Left kidney (tissue), 2 donors: ENCODE measurements around the gene PDE5A. TPM values are rescaled to one million over a fixed set of nuclear protein-coding genes. Genes with fewer than 3 reads are reported as not detected.
A peak's percentile ranks its signal among the peaks of the same experiment; 100 is the strongest.

Source experiments
- DNase-seq: peaks from one replicate; pipeline ENCODE4 v3.0.0-alpha.2; 2013
- polyA plus RNA-seq: library from polyadenylated mRNA; unstranded; fragments of 120-200 nt; gene quantifications from one replicate; pipeline ENCODE4 v1.2.1, GENCODE V29; 2013; ENCODE audit not compliant: insufficient read length

The PDE5A gene
- polyA plus RNA-seq, 1 donor, result 56.0 TPM

GRCh38 chr4:119587796-119588195, 40.8 kb downstream of the PDE5A start:
- no peak for DNase-seq

- no peak for DNase-seq
These were observed 42.8 kb downstream of the PDE5A start for GRCh38 chr4:119585771-119586170.

- no peak for DNase-seq
These were observed 47.3 kb downstream of the PDE5A start for GRCh38 chr4:119581190-119581873.

- no peak for DNase-seq
These were observed 48.3 kb downstream of the PDE5A start for GRCh38 chr4:119580293-119580692.

- DNase-seq, result no peak
These were observed 48.8 kb downstream of the PDE5A start for GRCh38 chr4:119579823-119580222.

DNA sequence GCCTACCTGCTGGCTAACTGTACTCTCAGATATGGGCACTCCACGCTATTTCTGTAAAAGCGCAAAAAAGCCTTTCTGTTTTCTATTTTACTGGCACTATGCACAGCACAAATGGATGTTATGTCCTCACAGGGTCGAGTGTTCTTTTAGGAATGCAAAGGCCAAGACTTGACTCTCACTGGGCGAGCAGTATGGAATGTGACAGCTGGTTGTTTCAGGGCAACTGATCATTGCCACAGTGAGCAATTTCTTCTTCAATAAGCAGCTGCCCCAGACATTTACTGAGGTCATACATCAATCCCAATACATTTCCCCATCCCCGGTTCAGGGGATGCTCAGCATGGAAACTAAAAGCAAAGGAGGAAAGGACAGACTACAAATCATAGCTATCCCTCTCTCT, 58.2 kb downstream of the PDE5A start:
- no peak for DNase-seq

- no peak for DNase-seq
These were observed 64.5 kb downstream of the PDE5A start for GRCh38 chr4:119564106-119564505.

GRCh38 chr4:119559044-119559647, 69.5 kb downstream of the PDE5A start:
- peak; percentile 59 for DNase-seq

DNA sequence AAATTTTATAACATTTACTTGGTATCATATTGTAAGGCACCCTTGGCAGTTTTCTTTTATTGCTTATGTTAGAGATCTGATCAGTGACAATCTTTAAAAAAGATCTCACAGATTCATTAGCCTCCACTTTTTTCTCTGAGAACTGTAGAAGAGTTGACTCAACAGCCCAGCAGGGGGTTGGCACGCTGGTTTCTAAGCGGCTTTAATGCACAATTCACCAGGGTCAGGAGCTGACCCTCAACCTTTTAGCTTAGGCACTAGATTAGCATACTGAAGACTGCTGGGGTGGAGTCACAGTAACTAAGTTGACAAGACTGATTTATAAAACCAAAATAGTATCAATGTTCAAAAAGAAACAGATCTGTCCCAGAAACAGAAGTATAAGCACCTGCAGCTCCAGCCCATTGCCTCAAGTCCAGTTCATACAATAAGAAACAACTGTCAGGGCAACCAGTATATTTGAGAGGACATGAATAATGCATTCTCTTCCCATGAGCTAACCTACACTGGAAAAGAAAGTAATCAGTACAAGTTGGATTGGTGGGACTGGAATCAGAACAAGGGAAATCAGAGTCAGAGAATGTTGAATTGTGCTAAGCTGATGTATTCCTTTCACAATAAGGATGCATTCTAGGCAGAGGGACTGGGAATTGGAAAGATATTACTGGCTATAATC, 77.6 kb downstream of the PDE5A start:
- DNase-seq, result no peak

DNA sequence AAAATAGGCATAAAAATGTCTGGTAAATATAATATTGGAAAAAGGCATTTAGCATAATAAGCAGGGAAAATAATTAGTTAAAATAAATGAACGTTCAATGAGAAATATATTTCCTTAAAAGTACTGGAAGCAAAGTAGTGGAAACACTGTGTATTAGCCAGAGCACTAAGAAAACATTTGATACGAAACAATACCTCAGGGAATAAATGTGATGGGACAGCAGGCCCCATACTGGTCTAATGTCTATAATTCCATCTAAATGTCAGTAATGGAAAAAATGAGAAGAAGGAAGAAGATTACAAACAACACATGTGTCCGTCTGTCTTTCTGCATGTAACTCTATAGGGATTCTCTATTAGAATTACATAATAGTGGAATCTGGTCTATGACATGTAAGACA, 79.0 kb downstream of the PDE5A start:
- no peak for DNase-seq

DNA sequence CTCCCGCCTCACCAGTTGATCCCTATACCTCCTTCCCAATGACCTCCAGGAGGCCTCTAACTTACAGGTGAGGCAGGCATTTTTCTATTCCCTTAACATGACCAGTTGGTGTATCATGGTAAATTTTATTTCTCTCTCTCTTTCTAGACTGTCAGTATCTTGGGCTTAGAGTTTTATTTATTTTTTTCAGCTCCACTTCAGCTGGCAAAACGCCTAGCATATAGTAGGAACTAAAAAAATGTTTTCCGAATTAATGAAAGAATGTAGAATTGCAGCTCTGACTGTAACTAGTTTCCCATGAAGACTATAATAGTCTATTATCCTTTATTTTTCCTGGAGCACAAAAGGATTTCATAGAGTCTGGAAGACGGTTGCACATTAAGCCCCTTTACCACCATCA, 84.8 kb downstream of the PDE5A start:
- DNase-seq, result no peak

- DNase-seq, result no peak
These were observed 85.4 kb downstream of the PDE5A start for GRCh38 chr4:119543187-119543586.

GRCh38 chr4:119540249-119540648, 88.4 kb downstream of the PDE5A start:
- DNase-seq, result no peak

DNA sequence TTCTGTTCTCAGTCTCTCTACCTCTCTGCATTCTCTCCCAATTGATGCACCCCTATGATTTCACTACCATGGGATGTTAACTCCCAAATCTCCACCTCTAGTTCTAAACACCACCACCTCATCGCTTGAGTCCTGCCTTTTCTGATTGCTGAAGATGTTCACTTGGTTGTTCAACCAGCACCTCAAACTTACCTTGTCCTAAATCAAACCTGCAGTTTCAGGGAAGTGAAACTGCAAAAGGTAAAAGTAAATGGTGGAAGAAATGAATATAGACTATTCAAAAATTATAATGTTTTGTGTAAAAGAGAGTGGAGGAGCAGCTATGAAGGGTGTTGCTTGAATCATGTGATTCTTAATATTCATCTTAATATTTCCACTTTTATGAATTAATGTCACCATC, 91.0 kb downstream of the PDE5A start:
- no peak for DNase-seq

DNA sequence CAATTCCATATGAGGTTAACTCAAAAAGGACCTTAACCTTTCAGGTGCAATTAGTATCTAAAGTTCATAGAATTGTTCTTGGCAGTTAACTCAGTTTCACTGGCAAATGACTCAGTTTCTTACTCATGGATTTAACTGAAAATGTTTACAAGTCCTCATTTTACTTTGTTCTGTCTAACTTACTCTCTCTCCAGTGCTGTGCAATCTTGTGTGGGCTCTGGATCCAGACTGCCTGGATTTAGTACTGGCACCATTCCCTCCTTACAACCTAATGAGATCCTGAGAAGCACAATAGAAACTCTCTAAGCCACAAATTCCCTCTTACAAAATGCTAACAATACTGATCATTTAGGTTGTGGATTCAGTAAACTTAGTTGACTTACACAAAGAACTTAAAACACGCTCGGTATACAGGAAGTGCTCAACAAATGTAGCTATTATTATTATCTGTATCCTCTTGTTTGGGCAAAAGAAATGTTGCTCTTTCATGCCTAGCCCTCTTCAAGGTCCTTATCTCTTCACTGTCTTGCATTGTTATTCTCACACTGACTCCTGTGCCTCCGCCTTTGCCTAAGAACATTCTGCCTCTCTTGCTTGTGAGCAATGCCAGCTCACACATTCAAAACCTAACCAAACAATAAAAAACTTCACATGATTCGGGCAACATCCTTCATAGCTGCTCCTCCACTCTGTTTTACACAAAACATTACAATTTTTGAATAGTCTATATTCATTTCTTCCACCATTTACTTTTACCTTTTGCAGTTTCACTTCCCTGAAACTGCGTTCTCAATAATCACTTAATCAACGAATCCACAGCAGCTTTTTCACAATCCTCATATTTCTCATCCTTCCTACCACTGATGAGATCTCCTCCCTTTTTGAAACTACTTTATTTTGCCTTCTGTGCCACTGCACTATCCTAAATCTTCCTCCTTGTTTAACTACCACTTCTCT, 91.8 kb downstream of the PDE5A start:
- DNase-seq, result no peak

GRCh38 chr4:119532319-119532718, 96.3 kb downstream of the PDE5A start:
- no peak for DNase-seq

GRCh38 chr4:119529788-119530187, 98.8 kb downstream of the PDE5A start:
- DNase-seq, result no peak

DNA sequence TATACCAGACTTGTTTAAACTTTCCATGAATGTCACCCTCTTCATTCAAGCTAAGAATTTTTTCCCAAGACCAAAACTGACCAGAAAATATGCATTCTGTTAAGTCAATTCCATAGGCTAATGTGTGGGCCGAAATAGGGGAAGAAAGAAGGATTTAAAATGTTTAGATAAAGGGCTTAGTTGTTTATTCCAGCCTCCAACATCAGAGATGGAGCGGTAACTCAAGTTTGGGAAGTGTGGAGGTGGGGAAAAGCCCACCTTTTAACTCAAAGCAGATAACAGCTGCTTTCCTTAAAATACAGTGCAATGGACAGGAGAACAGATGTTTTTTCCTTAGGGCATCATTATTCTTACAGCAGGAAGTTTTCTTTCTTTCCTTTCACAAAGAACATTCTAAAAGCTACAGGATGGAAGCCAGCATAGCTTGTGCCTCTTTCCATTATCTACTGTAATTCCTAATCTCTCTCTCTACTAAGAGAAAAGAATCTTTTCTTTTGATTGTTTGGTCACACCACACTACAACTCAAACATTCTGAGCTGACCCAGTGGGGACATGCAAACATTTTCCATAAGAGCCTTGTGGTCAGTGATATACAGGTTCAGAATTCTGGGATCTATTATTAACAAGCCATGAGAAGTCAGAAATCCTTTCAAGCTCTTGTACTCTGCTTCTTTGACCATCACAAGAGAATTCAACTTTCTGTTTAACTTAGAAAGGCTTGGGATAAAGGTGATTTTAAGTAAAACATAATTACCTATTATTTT, 101.6 kb downstream of the PDE5A start:
- no peak for DNase-seq

- DNase-seq, result no peak
These were observed 102.6 kb downstream of the PDE5A start for GRCh38 chr4:119525771-119526712.

GRCh38 chr4:119525005-119525749, 103.4 kb downstream of the PDE5A start:
- DNase-seq, result no peak
